GM23248 (cell line): Measurements from ENCODE around the gene ZNF407. TPM values are rescaled to one million over a fixed set of nuclear protein-coding genes. Genes with fewer than 3 reads are reported as not detected.

Source experiments
- DNase-seq: peaks from one replicate; pipeline ENCODE4 v3.0.0-alpha.2; 2015
- H2AFZ ChIP-seq: fragments of 200-600 bp; sonication (generic); 2 replicates; pipeline ENCODE4 v1.6.1; 2016; ENCODE audit warnings: antibody characterized with exemption
- H3F3A ChIP-seq: fragments of 200-600 bp; sonication (generic); 2 replicates; pipeline ENCODE4 v1.6.1; 2016; ENCODE audit warnings: mild to moderate bottlenecking, antibody characterized with exemption, mixed run types; ENCODE audit not compliant: insufficient read depth
- H3K27ac ChIP-seq: fragments of 200-600 bp; sonication (generic); 2 replicates; pipeline ENCODE4 v1.5.1; 2016; ENCODE audit warnings: mild to moderate bottlenecking
- H3K27me3 ChIP-seq: fragments of 200-600 bp; sonication (generic); replicated peaks from 2 replicates; pipeline ENCODE4 v1.6.1; 2016; ENCODE audit warnings: mild to moderate bottlenecking; ENCODE audit not compliant: insufficient read depth
- H3K36me3 ChIP-seq: fragments of 200-600 bp; sonication (generic); 2 replicates; pipeline ENCODE4 v1.6.1; 2016; ENCODE audit warnings: low read depth, mild to moderate bottlenecking
- H3K4me1 ChIP-seq: fragments of 200-600 bp; sonication (generic); 2 replicates; pipeline ENCODE4 v1.6.1; 2016; ENCODE audit warnings: mild to moderate bottlenecking; ENCODE audit not compliant: insufficient read depth
- H3K4me2 ChIP-seq: fragments of 200-600 bp; sonication (generic); one replicate; pipeline ENCODE4 v1.6.1; 2016; ENCODE audit warnings: mild to moderate bottlenecking; ENCODE audit not compliant: unreplicated experiment
- H3K4me3 ChIP-seq: fragments of 200-600 bp; sonication (generic); 2 replicates; pipeline ENCODE4 v1.5.1; 2016; ENCODE audit warnings: mild to moderate bottlenecking
- H3K79me2 ChIP-seq: fragments of 200-600 bp; sonication (generic); 2 replicates; pipeline ENCODE4 v1.6.1; 2016; ENCODE audit warnings: mild to moderate bottlenecking; ENCODE audit not compliant: insufficient read depth
- H3K9ac ChIP-seq: fragments of 200-600 bp; sonication (generic); 2 replicates; pipeline ENCODE4 v1.6.1; 2016; ENCODE audit warnings: mild to moderate bottlenecking
- H3K9me2 ChIP-seq: fragments of 200-600 bp; sonication (generic); 2 replicates; pipeline ENCODE4 v1.6.1; 2016; ENCODE audit warnings: mixed run types, mild to moderate bottlenecking, moderate library complexity; ENCODE audit not compliant: insufficient read depth
- H3K9me3 ChIP-seq: fragments of 200-600 bp; sonication (generic); one replicate; pipeline ENCODE4 v1.6.1; 2017; ENCODE audit warnings: low read depth
- H4K20me1 ChIP-seq: fragments of 200-600 bp; sonication (generic); 2 replicates; pipeline ENCODE4 v1.6.0; 2016; ENCODE audit not compliant: insufficient read depth
- EZH2 ChIP-seq: fragments of 200-600 bp; sonication (generic); IDR thresholded peaks from 2 replicates; pipeline ENCODE4 v1.6.1; 2018; ENCODE audit warnings: antibody characterized with exemption, mild to moderate bottlenecking; ENCODE audit not compliant: insufficient read depth, poor library complexity, severe bottlenecking
- EZH2phosphoT487 ChIP-seq: fragments of 200-600 bp; sonication (generic); IDR thresholded peaks from 2 replicates; pipeline ENCODE4 v1.6.1; 2018; ENCODE audit warnings: antibody characterized with exemption, moderate library complexity, mild to moderate bottlenecking, low read depth; ENCODE audit not compliant: insufficient read depth
- WGBS, 2 experiments: methylation state at CpG; one replicate each; pipeline ENCODE4 v1.1.6; 2015 to 2017; ENCODE audit warnings: low lambda C conversion rate in 2 of 2, low coverage in 1 of 2; ENCODE audit errors: missing lambda C conversion rate in 2 of 2; 5-methylcytosine and 5-hydroxymethylcytosine counted together
- in situ Hi-C: fragments of 300-500 bp; cut with MboI; formaldehyde crosslinking; loops from 2 replicates; pipeline ENCODE4 v1.15.0; 2020
- polyA plus RNA-seq: library from polyadenylated mRNA; unstranded; fragments of >200 nt; fragmentation: Nextera tagmentation; extraction: Ambion mirVana; gene quantifications from 2 replicates; pipeline ENCODE4 v1.2.1, GENCODE V29; 2016
- total RNA-seq: library from RNA; depleted of rRNA; stranded (reverse); fragments of >200 nt; shearing (Covaris generic); gene quantifications from 2 replicates; pipeline ENCODE4 v1.2.3, GENCODE V29; 2014

The ZNF407 gene
- total and polyA plus RNA-seq, 2 experiments from 2014 or later = 2.6 to 6.3 TPM

DNA sequence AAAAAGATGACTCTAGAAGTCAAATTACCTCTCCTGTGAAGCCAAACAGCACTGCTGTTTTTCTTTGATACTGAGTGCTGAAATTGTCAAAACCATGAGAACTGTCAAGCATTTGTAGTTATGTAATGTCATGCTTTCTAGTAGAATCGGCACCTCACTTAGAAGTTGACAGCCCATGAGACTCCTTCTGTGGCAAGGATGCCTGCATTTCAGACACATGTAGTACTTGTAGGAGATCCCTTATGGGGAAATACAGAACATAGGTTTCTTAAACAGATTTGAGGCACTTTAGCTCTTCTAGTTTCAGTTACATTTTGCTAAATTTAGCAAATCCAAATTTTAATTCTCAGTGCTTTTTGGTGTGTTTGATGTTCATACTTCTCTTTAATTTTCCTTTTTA is 15.7 kb downstream of the ZNF407 start:
- peaks cover 10% of the 10 kb centered on the region; the same call in 1 of the 2 replicates for H3K4me1 ChIP-seq
- H3K4me3 ChIP-seq = no peak overlapping the region
- H3K27ac ChIP-seq = no peak overlapping the region
- H3K9me2 ChIP-seq = no peaks in the 10 kb centered on the region
- no peaks in the 10 kb centered on the region for H3K9me3 ChIP-seq
- no peaks in the 10 kb centered on the region for H3K27me3 ChIP-seq
- no peaks in the 10 kb centered on the region for H3K36me3 ChIP-seq
- no peak for DNase-seq
- H3F3A ChIP-seq = peaks cover 14% of the 10 kb centered on the region
- H3K9ac ChIP-seq = no peak overlapping the region
- H3K4me2 ChIP-seq = no peak overlapping the region
- no peaks in the 10 kb centered on the region for H4K20me1 ChIP-seq
- TF ChIP-seq EZH2 (no peak), EZH2phosphoT487 (no peak)
- no peak overlapping the region for H2AFZ ChIP-seq
- in situ Hi-C loops = no loop called here
- 48 to 62% methylated on average over 1 of the region's 1 CpG for WGBS, 2 experiments
- H3K79me2 ChIP-seq = peaks cover 69% of the 10 kb centered on the region

DNA sequence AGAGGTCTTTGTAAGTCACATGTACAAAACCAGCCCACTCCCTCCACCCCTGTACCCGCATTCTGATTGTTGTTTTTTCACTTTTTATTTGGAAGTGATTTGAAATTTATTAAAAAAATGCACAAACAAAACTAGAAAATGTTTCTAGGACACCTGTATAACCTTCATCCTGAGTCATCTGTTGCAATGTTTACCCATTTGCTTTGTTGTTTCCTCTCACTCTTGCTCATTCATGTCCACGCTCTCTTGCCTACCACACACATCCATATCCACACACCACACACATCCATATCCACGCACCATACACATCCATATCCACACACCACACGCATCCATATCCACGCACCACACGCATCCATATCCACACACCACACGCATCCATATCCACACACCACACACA is 18.8 kb downstream of the ZNF407 start:
- Histone ChIP-seq H3K9me3 (no peaks in the 10 kb centered on the region), H3K4me2 (no peak overlapping the region), H3K4me1 (no peaks in the 10 kb centered on the region), H4K20me1 (no peaks in the 10 kb centered on the region), H3K79me2 (peaks cover 77% of the 10 kb centered on the region), H3K27ac (no peak overlapping the region), H3K27me3 (no peaks in the 10 kb centered on the region), H3K4me3 (no peak overlapping the region), H3F3A (no peaks in the 10 kb centered on the region), H3K9me2 (no peaks in the 10 kb centered on the region), H3K9ac (no peak overlapping the region), H3K36me3 (no peaks in the 10 kb centered on the region), H2AFZ (no peak overlapping the region)
- DNase-seq = no peak
- in situ Hi-C loops = no loop called here
- TF ChIP-seq EZH2phosphoT487 (no peak), EZH2 (no peak)
- 61 to 91% methylated on average over 4 to 7 of the region's 7 CpGs for WGBS, 2 experiments

DNA sequence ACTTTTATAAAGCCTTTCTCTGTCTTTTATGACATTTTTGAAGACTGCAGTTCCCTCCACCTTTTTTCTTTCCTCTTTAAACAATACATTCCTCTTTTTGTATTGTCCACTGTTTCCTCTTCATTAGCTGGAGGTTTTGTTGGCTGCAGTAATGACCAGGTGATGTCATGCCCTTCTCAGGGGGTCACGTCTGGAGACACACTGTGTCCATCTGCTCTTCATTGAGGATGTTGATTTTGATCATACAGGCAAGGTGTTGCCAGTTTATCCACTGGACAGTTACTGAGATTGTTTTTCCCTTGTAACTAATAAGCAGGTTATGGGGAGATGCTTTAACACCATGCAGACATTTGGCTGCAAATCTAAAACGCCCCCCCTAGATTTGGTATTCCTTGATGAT is 19.8 kb downstream of the ZNF407 start:
- 76 to 85% methylated on average over 2 of the region's 2 CpGs for WGBS, 2 experiments
- Histone ChIP-seq H3F3A (no peaks in the 10 kb centered on the region), H3K4me2 (no peak overlapping the region), H3K79me2 (peaks cover 78% of the 10 kb centered on the region), H3K9me3 (no peaks in the 10 kb centered on the region), H3K9ac (no peak overlapping the region), H3K4me3 (no peak overlapping the region), H3K27me3 (no peaks in the 10 kb centered on the region), H3K9me2 (no peaks in the 10 kb centered on the region), H3K36me3 (no peaks in the 10 kb centered on the region), H2AFZ (no peak overlapping the region), H4K20me1 (no peaks in the 10 kb centered on the region), H3K4me1 (no peaks in the 10 kb centered on the region), H3K27ac (no peak overlapping the region)
- TF ChIP-seq EZH2phosphoT487 = no peak
- no peak for TF ChIP-seq EZH2
- in situ Hi-C loops = no loop called here
- DNase-seq = no peak

DNA sequence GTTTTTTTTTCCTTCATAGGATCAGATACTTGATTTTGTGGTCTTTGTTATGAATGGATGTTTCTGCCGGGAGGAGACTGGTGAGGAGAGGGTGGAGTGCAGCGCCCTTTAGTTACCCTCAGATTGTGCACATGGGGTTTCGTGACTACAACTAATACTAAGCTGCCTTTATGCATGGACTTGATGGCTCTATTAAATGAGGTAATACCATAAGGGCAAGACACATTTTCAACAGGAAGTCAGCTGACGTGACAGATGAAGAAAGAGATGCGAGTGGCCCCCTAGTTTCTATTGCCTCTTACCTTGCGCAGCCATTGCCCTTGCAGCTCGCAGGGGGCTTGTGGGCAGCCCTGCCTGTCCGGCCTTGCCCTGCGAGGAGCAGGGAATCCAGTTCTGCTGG is 24.4 kb downstream of the ZNF407 start:
- no peaks in the 10 kb centered on the region for H4K20me1 ChIP-seq
- H3K27ac ChIP-seq = no peak overlapping the region
- DNase-seq = no peak
- no peak overlapping the region for H3K9ac ChIP-seq
- no peak overlapping the region for H3K4me2 ChIP-seq
- peaks cover 90% of the 10 kb centered on the region for H3K79me2 ChIP-seq
- no peaks in the 10 kb centered on the region for H3K4me1 ChIP-seq
- H3K36me3 ChIP-seq = no peaks in the 10 kb centered on the region
- H3F3A ChIP-seq = no peaks in the 10 kb centered on the region
- H3K9me2 ChIP-seq = no peaks in the 10 kb centered on the region
- H2AFZ ChIP-seq = no peak overlapping the region
- H3K4me3 ChIP-seq = no peak overlapping the region
- no peaks in the 10 kb centered on the region for H3K9me3 ChIP-seq
- in situ Hi-C loops = no loop called here
- no peak for TF ChIP-seq EZH2phosphoT487
- TF ChIP-seq EZH2 = no peak
- 85% methylated on average over 9 of the region's 9 CpGs for WGBS, 2 experiments
- H3K27me3 ChIP-seq = no peaks in the 10 kb centered on the region
